MM.1S (cell line): ENCODE measurements around the gene MRGPRX4.

ENCODE experiments used
- CTCF ChIP-seq: fragments of 300-600 bp; sonication (generic); IDR thresholded peaks from 2 replicates; pipeline ENCODE4 v1.5.1; 2016; ENCODE audit warnings: antibody characterized with exemption, low read length, mixed read lengths
- EZH2 ChIP-seq: fragments of 300-600 bp; sonication (generic); optimal IDR thresholded peaks from 2 replicates; pipeline ENCODE3; 2017; ENCODE audit warnings: low read depth, mild to moderate bottlenecking, antibody characterized with exemption, low read length, mixed read lengths

GRCh38 chr11:18144243-18144642, 28.4 kb upstream of the MRGPRX4 start:
- TF ChIP-seq CTCF (no peak), EZH2 (no peak)
